Activated CD8-positive, alpha-beta memory T cell treated with anti-CD3 and anti-CD28 coated beads, Interleukin-2, amount 10 ng/mL, durations not matched to agents 7 days and 5 days (primary cell): ENCODE measurements around the gene CTRL. TPM values are rescaled to one million over a fixed set of nuclear protein-coding genes. Genes with fewer than 3 reads are reported as not detected.

Source experiments
- ATAC-seq: fragments of 150-1000 bp; cut with Tn5 transposase; one replicate; pipeline ENCODE4 v1.10.0; 2021; ENCODE audit warnings: moderate library complexity
- CTCF ChIA-PET: fragments of 350-600 bp; sonication (Branson Sonifier 250); formaldehyde crosslinking; loops from one replicate; lab custom pipeline; 2021; ENCODE audit warnings: antibody characterized with exemption; lab: Charles Lee
- DNase-seq: peaks from one replicate; pipeline ENCODE4 v3.0.0-alpha.2; 2020
- H3K27ac Mint-ChIP-seq: one replicate; pipeline ENCODE4 v1.8.0; 2021; ENCODE audit warnings: mild to moderate bottlenecking, mixed read lengths
- H3K27me3 Mint-ChIP-seq: one replicate; pipeline ENCODE4 v1.8.0; 2021; ENCODE audit warnings: mixed read lengths
- H3K36me3 Mint-ChIP-seq: one replicate; pipeline ENCODE4 v1.8.0; 2021; ENCODE audit warnings: mild to moderate bottlenecking, mixed read lengths
- H3K4me1 Mint-ChIP-seq: one replicate; pipeline ENCODE4 v1.8.0; 2021; ENCODE audit warnings: mixed read lengths
- H3K4me3 Mint-ChIP-seq: one replicate; pipeline ENCODE4 v1.8.0; 2021; ENCODE audit warnings: mild to moderate bottlenecking, moderate library complexity, mixed read lengths
- H3K9me3 Mint-ChIP-seq: one replicate; pipeline ENCODE4 v1.8.0; 2022; ENCODE audit warnings: low read depth, mixed read lengths
- total RNA-seq, 2 experiments: library from RNA; stranded (reverse); gene quantifications; one replicate each; pipeline ENCODE4 v1.2.3, GENCODE V29; 2021

CTRL gene
- total RNA-seq, 2 experiments from 2014 or later, result 5.0 to 6.7 TPM

GRCh38 chr16:67883872-67884261, 47.8 kb downstream of the CTRL start:
- H3K4me1 Mint-ChIP-seq, result no peaks in the 10 kb centered on the region
- CTCF ChIA-PET, result interaction anchor here (0.8 to 3.9 kb wide), 39 partner anchors 9 to 211 kb away, joined by 3 to 38 read pairs (median 5); partner anchors contain the start of genes CTRL, EDC4, NFATC3 and NUTF2
- peak overlapping the region; percentile 46 for H3K27ac Mint-ChIP-seq
- H3K36me3 Mint-ChIP-seq, result peaks cover 24% of the 10 kb centered on the region
- peak; percentile 73 for DNase-seq
- no peaks in the 10 kb centered on the region for H3K27me3 Mint-ChIP-seq
- ATAC-seq, result peak; percentile 84
- no peaks in the 10 kb centered on the region for H3K9me3 Mint-ChIP-seq
- H3K4me3 Mint-ChIP-seq, result no peak overlapping the region

GRCh38 chr16:67883146-67883871, 48.4 kb downstream of the CTRL start:
- peaks cover 28% of the 10 kb centered on the region for H3K36me3 Mint-ChIP-seq
- H3K27ac Mint-ChIP-seq, result peak overlapping the region; percentile 46
- CTCF ChIA-PET, result interaction anchor here (0.9 to 3.9 kb wide), 39 partner anchors 9 to 211 kb away, joined by 3 to 38 read pairs (median 6); partner anchors contain the start of genes CTRL, EDC4, NFATC3 and NUTF2

GRCh38 chr16:67882374-67883145, 49.1 kb downstream of the CTRL start:
- no peaks in the 10 kb centered on the region for H3K27me3 Mint-ChIP-seq
- peaks cover 32% of the 10 kb centered on the region for H3K36me3 Mint-ChIP-seq
- H3K9me3 Mint-ChIP-seq, result no peaks in the 10 kb centered on the region
- CTCF ChIA-PET, result interaction anchor here (1.1 to 3.9 kb wide), 19 partner anchors 8 to 210 kb away, joined by 3 to 38 read pairs (median 10); partner anchors contain the start of genes EDC4, PSKH1 and PSMB10
- H3K4me3 Mint-ChIP-seq, result no peak overlapping the region
- no peaks in the 10 kb centered on the region for H3K4me1 Mint-ChIP-seq
- DNase-seq (no peak), ATAC-seq (no peak)
- no peak overlapping the region for H3K27ac Mint-ChIP-seq

More at GRCh38 chr16:67883146-67883871, 48.4 kb downstream of the CTRL start:
- DNase-seq, result no peak
- H3K4me3 Mint-ChIP-seq, result no peak overlapping the region
- peak; percentile 8 for ATAC-seq
- no peaks in the 10 kb centered on the region for H3K4me1 Mint-ChIP-seq
- H3K9me3 Mint-ChIP-seq, result no peaks in the 10 kb centered on the region
- H3K27me3 Mint-ChIP-seq, result no peaks in the 10 kb centered on the region

GRCh38 chr16:67881621-67882161, 50.0 kb downstream of the CTRL start:
- no peaks in the 10 kb centered on the region for H3K4me1 Mint-ChIP-seq
- peaks cover 40% of the 10 kb centered on the region for H3K36me3 Mint-ChIP-seq
- no peak for ATAC-seq

GRCh38 chr16:67880584-67880983, 51.1 kb downstream of the CTRL start:
- peaks cover 6% of the 10 kb centered on the region for H3K4me1 Mint-ChIP-seq
- H3K36me3 Mint-ChIP-seq, result peaks cover 46% of the 10 kb centered on the region
- CTCF ChIA-PET, result interaction anchor here (1.1 to 3.9 kb wide), 2 partner anchors 47 to 208 kb away, joined by 3 to 38 read pairs; no protein-coding TSS in a partner anchor

More at GRCh38 chr16:67881621-67882161, 50.0 kb downstream of the CTRL start:
- CTCF ChIA-PET, result interaction anchor here (0.7 to 3.9 kb wide), 11 partner anchors 8 to 209 kb away, joined by 3 to 38 read pairs (median 7); partner anchors contain the start of gene EDC4
- H3K27ac Mint-ChIP-seq, result no peak overlapping the region
- H3K4me3 Mint-ChIP-seq, result no peak overlapping the region
- DNase-seq, result no peak
- no peaks in the 10 kb centered on the region for H3K9me3 Mint-ChIP-seq
- H3K27me3 Mint-ChIP-seq, result no peaks in the 10 kb centered on the region

GRCh38 chr16:67879936-67880335, 51.7 kb downstream of the CTRL start:
- Mint-ChIP-seq H3K4me1 (peaks cover 12% of the 10 kb centered on the region), H3K36me3 (peaks cover 46% of the 10 kb centered on the region), H3K9me3 (no peaks in the 10 kb centered on the region), H3K4me3 (no peak overlapping the region), H3K27me3 (no peaks in the 10 kb centered on the region), H3K27ac (no peak overlapping the region)
- CTCF ChIA-PET, result interaction anchor here (1.1 to 1.2 kb wide), 2 partner anchors 9 to 63 kb away, joined by 3 to 4 read pairs; no protein-coding TSS in a partner anchor
- ATAC-seq (no peak), DNase-seq (no peak)

More at GRCh38 chr16:67880584-67880983, 51.1 kb downstream of the CTRL start:
- Mint-ChIP-seq H3K9me3 (no peaks in the 10 kb centered on the region), H3K27ac (no peak overlapping the region), H3K27me3 (no peaks in the 10 kb centered on the region), H3K4me3 (no peak overlapping the region)
- DNase-seq (no peak), ATAC-seq (no peak)

Other genes with a start within 250 kb of the CTRL start
- 10 to 100 TPM; 15.1 to 15.8 TPM for gene GFOD2, start 212.5 kb downstream of the CTRL start, total RNA-seq
- 10 to 100 TPM; 21.2 to 23.7 TPM for gene RANBP10, start 125.3 kb downstream of the CTRL start, total RNA-seq
- gene TSNAXIP1, start 125.0 kb downstream of the CTRL start, total RNA-seq, result under 1 TPM; 0.12 to 0.45 TPM
- 10 to 100 TPM; 47.9 to 52.7 TPM for gene THAP11, start 89.5 kb downstream of the CTRL start, total RNA-seq
- gene NUTF2, start 84.9 kb downstream of the CTRL start, total RNA-seq, result 100 to 1,000 TPM; 114 to 137 TPM
- gene CENPT, start 84.2 kb downstream of the CTRL start, total RNA-seq, result 10 to 100 TPM; 61.8 to 69.3 TPM
- 100 to 1,000 TPM; 122 to 124 TPM for gene EDC4, start 58.8 kb downstream of the CTRL start, total RNA-seq
- under 1 TPM; 0.45 to 0.99 TPM for gene NRN1L, start 47.0 kb downstream of the CTRL start, total RNA-seq
- gene PSKH1, start 38.6 kb downstream of the CTRL start, total RNA-seq, result 10 to 100 TPM; 21.0 to 21.6 TPM
- gene PSMB10, start 5.0 kb upstream of the CTRL start, total RNA-seq, result 100 to 1,000 TPM; 250 to 296 TPM
- gene LCAT, start 12.3 kb upstream of the CTRL start, total RNA-seq, result 10 to 100 TPM; 15.6 to 22.7 TPM
- gene SLC12A4, start 36.8 kb upstream of the CTRL start, total RNA-seq, result 10 to 100 TPM; 47.7 to 51.2 TPM
- gene DPEP3, start 48.6 kb upstream of the CTRL start, total RNA-seq, result under 1 TPM in 1 of 2 experiments, not detected in 1; 0.28 TPM
- gene DPEP2, start 67.6 kb upstream of the CTRL start, total RNA-seq, result 1 to 10 TPM; 4.5 to 4.7 TPM
- not detected for gene DPEP2NB, start 84.0 kb upstream of the CTRL start, total RNA-seq
- gene DDX28, start 91.4 kb upstream of the CTRL start, total RNA-seq, result 10 to 100 TPM; 14.8 to 20.8 TPM
- 10 to 100 TPM; 28.4 to 32.0 TPM for gene DUS2, start 91.4 kb upstream of the CTRL start, total RNA-seq
- 100 to 1,000 TPM; 176 to 183 TPM for gene NFATC3, start 153.5 kb upstream of the CTRL start, total RNA-seq